ENCODE data around the gene TOX3. TPM values are rescaled to one million over a fixed set of nuclear protein-coding genes. Genes with fewer than 3 reads are reported as not detected.

TOX3 gene
- total and polyA plus RNA-seq, 10 of the 15 experiments (the other 5 are each of a cell fraction or from before 2014, with no cell fraction given), result not detected

- DNase-seq (ENCODE audit: low read depth, low spot score) (no peak), FAIRE-seq (no peak), ATAC-seq (no peak)
- no TSS peak for BruUV-seq (replicated peaks)
- intact Hi-C loops (cut with micrococcal nuclease; ENCODE audit: unreplicated experiment) (loop anchor here (10.0 kb wide), 2 partner anchors 64 to 184 kb away; no protein-coding TSS in a partner anchor), in situ Hi-C loops (cut with MboI) (no loop called here)
- POLR2A ChIA-PET, result no interaction called here
- WGBS (ENCODE audit: insufficient coverage, insufficient replicate concordance, low lambda C conversion rate, missing lambda C conversion rate), result 22% methylated on average over 1 of the region's 1 CpG
- no peak for TF ChIP-seq E4F1 (IDR thresholded peaks at IDR 0.05; ENCODE audit: borderline replicate concordance, partially characterized antibody)
- no peak for TF ChIP-seq ZBTB33 (IDR thresholded peaks at IDR 0.05)
- TF ChIP-seq ZBTB40 (IDR thresholded peaks at IDR 0.05; ENCODE audit: borderline replicate concordance), result no peak
- no peak for TF ChIP-seq TCF7 (IDR thresholded peaks at IDR 0.05; ENCODE audit: borderline replicate concordance)
- no peak for TF ChIP-seq NFYB (IDR thresholded peaks at IDR 0.05; ENCODE audit: insufficient read depth, low read depth, low read length)
- no peak for TF ChIP-seq PKNOX1 (IDR thresholded peaks at IDR 0.05)
- TF ChIP-seq NKRF (conservative IDR thresholded peaks at IDR 0.05), result no peak
- TF ChIP-seq SIN3A (IDR thresholded peaks at IDR 0.05; ENCODE audit: low read depth, low read length), result no peak
- no peak for TF ChIP-seq EED (IDR thresholded peaks at IDR 0.05; ENCODE audit: low read depth)
- no peak for TF ChIP-seq E2F4 (IDR thresholded peaks at IDR 0.05; ENCODE audit: low read depth, low read length)
- TF ChIP-seq RB1 (IDR thresholded peaks at IDR 0.05; ENCODE audit: borderline replicate concordance), result no peak
- Histone ChIP-seq H3K4me1 (ENCODE audit: control insufficient read depth, insufficient read depth, low read length) (no peaks in the 10 kb centered on the region), H4K20me1 (ENCODE audit: control insufficient read depth, insufficient read depth) (no peaks in the 10 kb centered on the region), H3K4me3 (no peak overlapping the region), H3K4me2 (ENCODE audit: control insufficient read depth, insufficient read depth) (no peak overlapping the region), H3K36me3 (ENCODE audit: control insufficient read depth in 2 of 2, insufficient read depth in 2 of 2, low read length in 1 of 2) (no peaks in the 10 kb centered on the region), H3K27me3 (replicated peaks in 1 of 2; ENCODE audit: control insufficient read depth in 2 of 2, insufficient read depth in 2 of 2, low read length in 1 of 2) (no peaks in the 10 kb centered on the region), H2AFZ (ENCODE audit: control insufficient read depth, low read depth, low read length) (no peak overlapping the region), H3K9ac (ENCODE audit: control insufficient read depth, insufficient read depth, low read length) (no peak overlapping the region), H3K9me3 (replicated peaks; ENCODE audit: control insufficient read depth, insufficient read depth, low read length) (no peaks in the 10 kb centered on the region), H3K79me2 (ENCODE audit: control insufficient read depth, insufficient read depth, low read length) (no peaks in the 10 kb centered on the region), H3K27ac (ENCODE audit: control insufficient read depth, insufficient read depth) (no peak overlapping the region)
- CTCF ChIA-PET, result no interaction called here
- RAD21 ChIA-PET (ENCODE audit: unreplicated experiment), result no interaction called here
- SMC1A ChIA-PET (ENCODE audit: uncharacterized antibody, unreplicated experiment), result no interaction called here
Measured at GRCh38 chr16:52389045-52389444, 157.9 kb downstream of the TOX3 start.
